MM.1S (cell line): Measurements from ENCODE around the gene FOXC1.

Experiments
- DNase-seq: peaks from one replicate; pipeline ENCODE4 v3.0.0-alpha.2; 2015
- H2AFZ ChIP-seq: fragments of 300-600 bp; sonication (generic); 2 replicates; pipeline ENCODE4 v1.6.0; 2016; ENCODE audit warnings: antibody characterized with exemption, low read length
- H3F3A ChIP-seq: fragments of 300-600 bp; sonication (generic); 2 replicates; pipeline ENCODE4 v1.6.1; 2016; ENCODE audit warnings: mild to moderate bottlenecking, antibody characterized with exemption, low read length, moderate library complexity, mixed read lengths; ENCODE audit not compliant: insufficient read depth
- H3K27ac ChIP-seq: fragments of 300-600 bp; sonication (generic); 2 replicates; pipeline ENCODE4 v1.5.1; 2016; ENCODE audit warnings: mild to moderate bottlenecking, low read length
- H3K27me3 ChIP-seq: fragments of 300-600 bp; sonication (generic); replicated peaks from 2 replicates; pipeline ENCODE4 v1.6.0; 2016; ENCODE audit warnings: low read length; ENCODE audit not compliant: insufficient read depth
- H3K36me3 ChIP-seq: fragments of 300-600 bp; sonication (generic); replicated peaks from 2 replicates; pipeline ENCODE4 v1.6.1; 2016; ENCODE audit warnings: mild to moderate bottlenecking, low read length, mixed read lengths; ENCODE audit not compliant: insufficient read depth
- H3K4me1 ChIP-seq: fragments of 300-600 bp; sonication (generic); 2 replicates; pipeline ENCODE4 v1.6.1; 2016; ENCODE audit warnings: low read length, mixed read lengths
- H3K4me2 ChIP-seq: fragments of 300-600 bp; sonication (generic); 2 replicates; pipeline ENCODE4 v1.6.0; 2016; ENCODE audit warnings: low read depth, low read length
- H3K4me3 ChIP-seq: fragments of 300-600 bp; sonication (generic); 2 replicates; pipeline ENCODE4 v1.5.1; 2016; ENCODE audit warnings: low read length, mixed read lengths
- H3K79me2 ChIP-seq: fragments of 300-600 bp; sonication (generic); 2 replicates; pipeline ENCODE4 v1.6.1; 2016; ENCODE audit warnings: mixed run types, low read length, mixed read lengths
- H3K9ac ChIP-seq: fragments of 300-600 bp; sonication (generic); 2 replicates; pipeline ENCODE4 v1.6.1; 2016; ENCODE audit warnings: low read length, mixed read lengths
- H3K9me2 ChIP-seq: fragments of 300-600 bp; sonication (generic); replicated peaks from 2 replicates; pipeline ENCODE4 v1.6.1; 2016; ENCODE audit warnings: mild to moderate bottlenecking, low read length, mixed read lengths; ENCODE audit not compliant: insufficient read depth
- H3K9me3 ChIP-seq: fragments of 300-600 bp; sonication (generic); replicated peaks from 2 replicates; pipeline ENCODE4 v1.6.1; 2016; ENCODE audit warnings: mild to moderate bottlenecking, low read length, mixed read lengths; ENCODE audit not compliant: insufficient read depth
- H4K20me1 ChIP-seq: fragments of 300-600 bp; sonication (generic); 2 replicates; pipeline ENCODE4 v1.6.1; 2016; ENCODE audit warnings: mild to moderate bottlenecking, low read length, moderate library complexity, mixed read lengths; ENCODE audit not compliant: insufficient read depth
- EZH2 ChIP-seq: fragments of 300-600 bp; sonication (generic); optimal IDR thresholded peaks from 2 replicates; pipeline ENCODE3; 2017; ENCODE audit warnings: low read depth, mild to moderate bottlenecking, antibody characterized with exemption, low read length, mixed read lengths
- EZH2phosphoT487 ChIP-seq: fragments of 300-600 bp; sonication (generic); IDR thresholded peaks from 2 replicates; pipeline ENCODE4 v1.6.1; 2018; ENCODE audit warnings: antibody characterized with exemption, low read length
- TF ChIP-seq, protein P1 (sequence below): fragments of 300-600 bp; sonication (generic); IDR thresholded peaks from 2 replicates; pipeline ENCODE4 v1.5.1; 2016; ENCODE audit warnings: antibody characterized with exemption, low read length, mixed read lengths

Gene FOXC1

DNA sequence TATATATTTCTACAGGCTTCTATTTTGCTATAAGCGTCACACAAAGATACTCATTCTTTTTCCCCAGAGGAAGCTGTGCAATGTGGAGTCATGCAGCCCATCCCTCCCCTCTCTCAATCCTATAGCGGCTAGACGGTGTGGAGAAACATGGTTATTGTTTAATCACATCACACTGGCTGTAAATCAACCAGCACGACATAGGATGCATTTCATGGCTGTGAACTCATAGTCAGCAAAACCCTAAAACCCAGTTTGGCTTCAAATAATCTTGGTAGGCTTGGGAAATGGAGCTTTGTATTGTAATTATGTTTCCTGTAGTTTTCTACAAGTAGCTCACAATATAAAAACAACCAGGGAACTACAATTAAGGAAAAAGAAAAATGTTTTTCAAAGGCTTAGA lies 16.8 kb downstream of the FOXC1 start:
- no peak overlapping the region for H3K4me3 ChIP-seq
- H4K20me1 ChIP-seq: no peaks in the 10 kb centered on the region
- no peak overlapping the region for H3K27ac ChIP-seq
- H3K9me2 ChIP-seq: no peaks in the 10 kb centered on the region
- H3K36me3 ChIP-seq: no peaks in the 10 kb centered on the region
- no peak for DNase-seq
- no peaks in the 10 kb centered on the region for H3F3A ChIP-seq
- H2AFZ ChIP-seq: no peak overlapping the region
- TF ChIP-seq, protein P1, sequence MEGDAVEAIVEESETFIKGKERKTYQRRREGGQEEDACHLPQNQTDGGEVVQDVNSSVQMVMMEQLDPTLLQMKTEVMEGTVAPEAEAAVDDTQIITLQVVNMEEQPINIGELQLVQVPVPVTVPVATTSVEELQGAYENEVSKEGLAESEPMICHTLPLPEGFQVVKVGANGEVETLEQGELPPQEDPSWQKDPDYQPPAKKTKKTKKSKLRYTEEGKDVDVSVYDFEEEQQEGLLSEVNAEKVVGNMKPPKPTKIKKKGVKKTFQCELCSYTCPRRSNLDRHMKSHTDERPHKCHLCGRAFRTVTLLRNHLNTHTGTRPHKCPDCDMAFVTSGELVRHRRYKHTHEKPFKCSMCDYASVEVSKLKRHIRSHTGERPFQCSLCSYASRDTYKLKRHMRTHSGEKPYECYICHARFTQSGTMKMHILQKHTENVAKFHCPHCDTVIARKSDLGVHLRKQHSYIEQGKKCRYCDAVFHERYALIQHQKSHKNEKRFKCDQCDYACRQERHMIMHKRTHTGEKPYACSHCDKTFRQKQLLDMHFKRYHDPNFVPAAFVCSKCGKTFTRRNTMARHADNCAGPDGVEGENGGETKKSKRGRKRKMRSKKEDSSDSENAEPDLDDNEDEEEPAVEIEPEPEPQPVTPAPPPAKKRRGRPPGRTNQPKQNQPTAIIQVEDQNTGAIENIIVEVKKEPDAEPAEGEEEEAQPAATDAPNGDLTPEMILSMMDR: no peak
- no peak for TF ChIP-seq EZH2
- TF ChIP-seq EZH2phosphoT487: no peak
- H3K4me1 ChIP-seq: no peaks in the 10 kb centered on the region
- H3K27me3 ChIP-seq: no peaks in the 10 kb centered on the region
- no peaks in the 10 kb centered on the region for H3K9me3 ChIP-seq
- H3K9ac ChIP-seq: no peak overlapping the region
- H3K79me2 ChIP-seq: no peaks in the 10 kb centered on the region
- H3K4me2 ChIP-seq: no peak overlapping the region

DNA sequence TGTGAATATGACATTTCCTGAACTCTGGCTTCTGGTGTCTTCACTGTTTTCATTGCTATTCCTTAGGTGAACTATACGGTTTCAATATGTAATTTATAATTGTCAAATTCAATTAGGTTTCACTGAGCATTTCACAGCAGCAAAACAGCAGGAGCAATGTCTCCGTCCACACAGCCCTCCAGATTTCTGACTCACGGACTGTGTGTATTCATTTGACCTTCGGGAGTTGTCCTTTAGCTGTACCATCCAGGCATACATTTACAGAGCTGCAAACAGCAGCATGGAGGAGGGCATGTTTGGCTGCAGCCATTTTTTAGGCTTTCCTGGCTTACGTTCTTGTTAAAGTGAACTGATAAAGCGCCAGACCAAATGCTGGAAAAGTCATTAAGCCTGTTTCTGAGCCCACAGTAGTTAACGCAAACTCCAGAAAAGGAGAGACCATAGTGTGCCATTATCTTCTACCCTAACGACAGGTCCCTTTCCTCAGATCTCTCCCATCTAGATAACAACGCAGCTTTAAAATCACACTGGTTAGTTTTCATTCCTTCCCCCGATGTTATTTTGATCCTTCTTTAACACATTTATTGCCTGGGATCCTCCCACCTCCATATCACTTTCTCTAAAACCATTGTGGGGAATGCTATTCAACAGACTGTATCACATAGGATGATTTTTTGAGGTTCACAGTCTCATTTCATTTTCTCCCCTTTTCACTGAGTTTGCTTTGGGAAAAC lies 18.3 kb downstream of the FOXC1 start:
- no peaks in the 10 kb centered on the region for H3K36me3 ChIP-seq
- no peak for DNase-seq
- no peak overlapping the region for H3K27ac ChIP-seq
- no peaks in the 10 kb centered on the region for H3K79me2 ChIP-seq
- no peaks in the 10 kb centered on the region for H4K20me1 ChIP-seq
- no peaks in the 10 kb centered on the region for H3K27me3 ChIP-seq
- H3K4me1 ChIP-seq: no peaks in the 10 kb centered on the region
- H3K9me3 ChIP-seq: no peaks in the 10 kb centered on the region
- no peak overlapping the region for H2AFZ ChIP-seq
- H3K9me2 ChIP-seq: no peaks in the 10 kb centered on the region
- no peak overlapping the region for H3K4me2 ChIP-seq
- no peak overlapping the region for H3K4me3 ChIP-seq
- H3F3A ChIP-seq: no peaks in the 10 kb centered on the region
- no peak overlapping the region for H3K9ac ChIP-seq
- TF ChIP-seq, protein P1: no peak
- no peak for TF ChIP-seq EZH2phosphoT487

DNA sequence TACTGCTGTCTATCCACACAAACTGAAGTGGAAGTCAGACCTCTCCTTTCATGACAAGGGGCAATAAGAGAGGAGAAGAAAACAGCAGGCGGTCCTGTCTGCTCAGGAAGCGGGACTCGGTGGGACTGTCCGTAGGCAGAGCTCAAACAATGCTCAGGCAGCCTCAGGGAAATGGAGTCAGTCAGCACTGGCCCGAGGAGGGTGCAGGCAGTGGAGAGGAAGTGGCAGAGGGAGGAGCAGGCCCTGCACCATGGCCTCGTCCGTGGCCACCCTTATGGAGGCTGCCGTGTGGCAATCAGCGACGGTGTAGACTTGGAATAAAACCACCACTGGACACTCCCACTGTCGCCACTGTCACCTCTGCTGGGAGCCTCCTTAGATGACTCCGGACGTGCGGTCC lies 19.6 kb downstream of the FOXC1 start:
- Histone ChIP-seq H3F3A (no peaks in the 10 kb centered on the region), H3K36me3 (no peaks in the 10 kb centered on the region), H3K79me2 (no peaks in the 10 kb centered on the region), H3K4me3 (no peak overlapping the region), H3K9ac (no peak overlapping the region), H2AFZ (no peak overlapping the region), H3K9me3 (no peaks in the 10 kb centered on the region), H4K20me1 (no peaks in the 10 kb centered on the region), H3K27ac (no peak overlapping the region), H3K9me2 (no peaks in the 10 kb centered on the region), H3K27me3 (no peaks in the 10 kb centered on the region), H3K4me1 (no peaks in the 10 kb centered on the region), H3K4me2 (no peak overlapping the region)
- no peak for TF ChIP-seq EZH2phosphoT487
- no peak for TF ChIP-seq EZH2
- TF ChIP-seq, protein P1: no peak
- DNase-seq: no peak
